AG10803 (cell line): ENCODE measurements around the gene METTL5.

ENCODE experiments used
- DNase-seq: peaks from one replicate; pipeline ENCODE4 v3.0.0; 2010; ENCODE audit warnings: low read depth
- H3K4me3 ChIP-seq: 2 replicates; pipeline ENCODE4 v1.5.1; 2011; ENCODE audit warnings: mild to moderate bottlenecking, low read length, control low read depth
- TF ChIP-seq, protein P1 (sequence below): conservative IDR thresholded peaks from 2 replicates; pipeline ENCODE4 v1.5.1; 2011; ENCODE audit warnings: mild to moderate bottlenecking, low read length, control low read depth, inconsistent platforms

Gene METTL5

DNA sequence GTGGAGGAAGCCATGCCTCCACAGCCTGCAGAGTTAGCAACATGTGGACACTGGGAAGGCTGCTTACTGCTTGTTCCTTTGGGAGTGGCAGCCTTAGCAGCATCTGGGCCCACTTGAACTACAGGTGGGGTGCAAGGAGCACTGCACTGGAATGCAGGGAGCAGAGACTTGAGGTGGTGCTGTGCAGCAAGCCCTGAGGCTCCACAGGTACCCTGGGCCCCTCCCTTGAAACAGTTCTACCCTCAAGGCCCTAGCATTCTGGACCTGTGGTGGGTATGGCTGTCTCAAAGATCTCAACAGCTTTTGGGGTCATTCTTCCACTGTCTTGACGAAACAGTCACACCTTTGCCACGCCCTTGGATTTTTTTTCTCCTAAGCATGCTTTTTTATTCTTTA is 16.0 kb upstream of the METTL5 start:
- TF ChIP-seq, protein P1, sequence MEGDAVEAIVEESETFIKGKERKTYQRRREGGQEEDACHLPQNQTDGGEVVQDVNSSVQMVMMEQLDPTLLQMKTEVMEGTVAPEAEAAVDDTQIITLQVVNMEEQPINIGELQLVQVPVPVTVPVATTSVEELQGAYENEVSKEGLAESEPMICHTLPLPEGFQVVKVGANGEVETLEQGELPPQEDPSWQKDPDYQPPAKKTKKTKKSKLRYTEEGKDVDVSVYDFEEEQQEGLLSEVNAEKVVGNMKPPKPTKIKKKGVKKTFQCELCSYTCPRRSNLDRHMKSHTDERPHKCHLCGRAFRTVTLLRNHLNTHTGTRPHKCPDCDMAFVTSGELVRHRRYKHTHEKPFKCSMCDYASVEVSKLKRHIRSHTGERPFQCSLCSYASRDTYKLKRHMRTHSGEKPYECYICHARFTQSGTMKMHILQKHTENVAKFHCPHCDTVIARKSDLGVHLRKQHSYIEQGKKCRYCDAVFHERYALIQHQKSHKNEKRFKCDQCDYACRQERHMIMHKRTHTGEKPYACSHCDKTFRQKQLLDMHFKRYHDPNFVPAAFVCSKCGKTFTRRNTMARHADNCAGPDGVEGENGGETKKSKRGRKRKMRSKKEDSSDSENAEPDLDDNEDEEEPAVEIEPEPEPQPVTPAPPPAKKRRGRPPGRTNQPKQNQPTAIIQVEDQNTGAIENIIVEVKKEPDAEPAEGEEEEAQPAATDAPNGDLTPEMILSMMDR: no peak
- DNase-seq: no peak
- no peak overlapping the region for H3K4me3 ChIP-seq

DNA sequence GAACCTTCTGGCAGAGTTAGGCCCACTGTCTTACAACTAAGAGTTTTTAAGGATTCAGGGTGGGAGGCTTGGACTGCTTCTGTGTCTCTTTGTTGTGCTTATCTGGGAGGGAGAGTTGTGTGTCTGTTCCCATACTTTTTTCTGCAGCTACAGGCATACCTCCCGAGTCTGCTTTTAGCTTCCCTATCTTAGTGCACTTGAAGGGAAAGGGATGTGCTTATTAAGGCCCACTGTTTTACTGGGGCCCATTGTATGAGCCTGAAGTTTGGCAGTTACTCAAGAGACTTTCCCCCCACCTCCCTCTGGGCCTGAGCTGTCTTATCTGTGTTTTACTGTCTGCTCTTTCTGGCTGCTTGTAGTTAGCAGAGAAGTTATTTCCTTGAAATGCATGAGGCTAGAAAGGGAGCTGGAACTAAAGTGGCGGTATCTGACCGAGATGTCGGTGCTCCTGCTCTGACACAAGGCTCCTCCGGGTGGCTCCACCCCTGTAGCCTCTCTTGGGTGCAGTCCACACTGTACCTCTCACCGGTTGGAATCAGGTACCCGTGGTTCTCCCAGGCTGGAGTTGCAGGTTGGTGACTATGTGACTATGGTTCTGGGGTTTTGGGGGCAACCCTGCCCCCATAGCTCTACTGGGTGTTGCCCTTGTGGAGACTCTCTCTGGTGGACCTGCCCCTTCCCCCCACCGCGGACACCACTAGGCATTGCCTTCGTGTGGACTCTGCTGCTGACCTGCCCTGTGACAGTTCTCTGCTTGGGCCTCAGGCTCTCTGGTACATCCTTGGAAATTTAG is 15.4 kb upstream of the METTL5 start:
- no peak for DNase-seq

DNA sequence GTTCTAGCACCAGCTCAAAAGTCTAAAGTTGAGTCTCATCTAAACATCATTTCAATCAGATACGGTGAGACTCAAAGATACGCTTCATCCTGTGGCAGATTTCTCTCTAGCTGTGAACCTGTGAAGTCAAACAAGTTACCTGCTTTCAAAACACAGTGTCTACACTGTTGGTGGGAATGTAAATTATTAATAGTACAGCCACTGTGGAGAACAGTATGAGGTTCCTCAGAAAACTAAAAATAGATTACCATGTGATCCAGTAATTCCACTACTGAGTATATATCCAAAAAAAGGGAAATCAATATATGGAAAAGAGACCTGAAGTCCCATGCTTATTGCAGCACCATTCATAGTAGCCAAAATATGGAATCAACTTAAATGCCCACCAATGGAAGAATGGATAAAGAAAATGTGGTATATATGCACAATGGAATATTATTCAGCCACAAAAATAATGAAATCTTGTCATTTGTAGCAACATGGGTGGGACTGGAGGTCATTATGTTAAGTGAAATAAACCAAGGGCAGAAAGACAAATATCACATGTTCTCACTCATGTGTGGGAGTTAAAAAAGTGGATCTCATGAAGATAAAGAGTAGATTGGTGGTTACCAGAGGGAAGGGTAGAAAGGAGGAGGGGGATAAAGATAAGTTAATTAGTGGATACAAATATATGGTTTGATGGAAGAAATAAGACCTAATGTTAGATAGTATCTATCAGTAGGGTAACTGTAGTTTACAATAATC is 14.2 kb upstream of the METTL5 start:
- no peak for DNase-seq
- no peak overlapping the region for H3K4me3 ChIP-seq
- TF ChIP-seq, protein P1: no peak

More for the DNA sequence above, 15.4 kb upstream of the METTL5 start:
- TF ChIP-seq, protein P1: no peak
- no peak overlapping the region for H3K4me3 ChIP-seq

DNA sequence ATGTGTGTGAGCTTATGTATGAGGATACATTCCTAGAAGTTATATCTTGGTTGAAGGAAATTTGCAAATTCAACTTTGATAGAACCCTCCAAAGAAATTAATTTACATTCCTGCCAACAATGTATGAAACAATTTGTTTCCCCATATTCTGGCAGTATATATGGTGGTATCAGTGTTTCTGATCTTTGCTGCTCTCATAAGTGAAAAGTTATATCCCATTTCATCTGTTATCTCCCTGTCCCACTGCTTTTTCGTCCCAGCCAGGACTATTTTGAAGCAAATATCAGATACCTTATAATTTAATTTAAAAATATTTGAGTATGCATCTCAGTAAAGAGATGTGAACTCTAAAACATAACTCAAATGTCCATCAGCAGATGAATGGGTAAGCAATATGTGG is 9.7 kb upstream of the METTL5 start:
- TF ChIP-seq, protein P1: no peak
- no peak for DNase-seq
- H3K4me3 ChIP-seq: no peak overlapping the region

DNA sequence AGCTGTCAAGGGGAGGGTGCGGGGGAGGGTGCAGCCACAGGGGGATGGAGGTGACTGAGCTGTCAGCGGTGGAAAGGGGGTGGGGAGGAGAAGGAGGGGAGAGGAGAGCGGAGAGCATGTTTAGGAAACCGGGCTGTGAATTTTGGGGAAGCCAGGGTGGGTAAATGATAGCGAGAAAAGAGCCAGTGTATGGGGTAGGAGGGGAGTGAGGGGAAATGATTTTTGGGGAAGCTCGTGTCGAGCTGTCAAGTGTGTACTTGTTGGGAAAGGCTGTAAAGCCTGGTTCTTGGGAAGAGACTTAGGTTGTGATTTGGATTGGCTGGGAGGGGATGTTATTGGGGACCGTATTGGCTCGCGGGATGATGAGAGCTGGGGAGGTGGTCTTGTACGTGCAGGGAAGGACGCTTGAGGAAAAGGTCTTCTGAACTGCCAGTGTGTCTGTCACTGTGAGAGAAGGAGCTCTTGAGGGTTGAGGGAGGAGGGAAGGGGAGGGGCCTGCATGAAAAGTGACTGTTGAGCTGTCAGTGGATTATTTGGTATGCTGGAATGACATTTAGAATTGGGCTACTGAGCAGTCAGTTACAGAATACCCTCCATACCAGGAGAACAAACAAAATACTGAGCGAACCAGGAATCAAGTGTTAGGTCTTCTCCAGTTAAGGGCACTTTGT is 3.6 kb upstream of the METTL5 start:
- H3K4me3 ChIP-seq: peak overlapping the region; percentile 88
- TF ChIP-seq, protein P1: no peak
- DNase-seq: peak; percentile 58

DNA sequence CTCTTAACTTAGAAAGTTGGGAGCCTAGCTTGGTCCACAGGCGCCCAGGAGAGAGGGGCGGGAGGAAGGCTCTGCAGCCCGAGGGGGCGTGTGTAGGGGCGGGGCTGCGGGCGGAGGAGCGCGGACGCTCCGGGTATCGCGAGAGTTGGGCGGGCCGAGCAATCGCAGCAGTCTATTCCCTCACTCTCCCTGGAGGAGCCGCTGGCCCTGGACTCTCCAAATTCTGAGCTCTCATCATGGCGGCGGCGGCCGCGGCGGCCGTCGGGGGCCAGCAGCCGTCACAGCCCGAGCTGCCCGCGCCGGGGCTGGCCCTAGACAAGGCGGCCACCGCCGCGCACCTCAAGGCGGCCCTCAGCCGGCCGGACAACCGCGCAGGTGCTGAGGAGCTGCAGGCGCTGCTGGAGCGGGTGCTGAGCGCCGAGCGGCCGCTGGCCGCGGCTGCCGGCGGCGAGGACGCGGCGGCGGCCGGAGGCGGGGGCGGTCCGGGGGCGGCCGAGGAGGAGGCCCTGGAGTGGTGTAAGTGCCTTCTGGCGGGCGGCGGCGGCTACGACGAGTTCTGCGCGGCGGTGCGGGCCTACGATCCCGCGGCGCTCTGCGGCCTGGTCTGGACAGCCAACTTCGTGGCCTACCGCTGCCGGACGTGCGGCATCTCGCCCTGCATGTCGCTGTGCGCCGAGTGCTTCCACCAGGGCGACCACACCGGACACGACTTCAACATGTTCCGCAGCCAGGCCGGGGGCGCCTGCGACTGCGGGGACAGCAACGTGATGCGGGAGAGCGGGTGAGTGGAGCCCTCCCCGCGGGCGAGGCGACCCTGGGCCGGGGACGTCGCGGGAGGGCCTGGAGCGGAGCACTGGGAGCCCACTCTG is 2.8 kb upstream of the METTL5 start, which contains the start of gene UBR3:
UBR3 (plus strand) TSS at position 183 of the 869 bp plus-strand sequence; CDS start at position 237, 54 bp downstream.
- TF ChIP-seq, protein P1: peak; percentile 17
- peak; percentile 93 for DNase-seq
- H3K4me3 ChIP-seq: peak within 1 kb of the TSS; percentile 88
